Germinal center (tissue), 1 donor: ENCODE results near the gene CFAP43.
"Not testable (repeated sequence)": the region's sequence is repeated elsewhere in the genome, so short reads cannot be mapped to it uniquely, and the experiment has no call there.

Experiments used
- DNase-seq: peaks from one replicate; pipeline ENCODE4 v3.0.0; 2012; ENCODE audit warnings: mixed read lengths, low spot score

Gene CFAP43

DNA sequence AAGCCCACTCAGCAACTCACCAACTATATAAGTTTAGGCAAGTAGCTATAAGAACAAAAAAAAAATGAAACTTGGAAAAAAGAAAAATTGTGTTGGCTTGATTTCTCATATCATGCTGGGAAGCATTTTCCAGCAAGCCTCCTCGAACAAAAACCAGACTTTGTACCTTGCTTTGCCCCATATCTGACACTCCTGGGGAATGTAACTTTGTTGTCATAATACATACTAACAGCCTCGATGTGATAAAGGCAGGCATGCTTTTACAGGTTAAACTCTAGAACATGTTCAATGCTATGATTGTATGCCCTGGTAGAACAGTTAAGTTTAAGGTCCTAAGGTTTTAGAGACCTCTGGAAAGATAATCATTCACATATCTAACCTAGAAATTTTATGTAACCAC is 11.6 kb downstream of the CFAP43 start:
- DNase-seq: no peak

DNA sequence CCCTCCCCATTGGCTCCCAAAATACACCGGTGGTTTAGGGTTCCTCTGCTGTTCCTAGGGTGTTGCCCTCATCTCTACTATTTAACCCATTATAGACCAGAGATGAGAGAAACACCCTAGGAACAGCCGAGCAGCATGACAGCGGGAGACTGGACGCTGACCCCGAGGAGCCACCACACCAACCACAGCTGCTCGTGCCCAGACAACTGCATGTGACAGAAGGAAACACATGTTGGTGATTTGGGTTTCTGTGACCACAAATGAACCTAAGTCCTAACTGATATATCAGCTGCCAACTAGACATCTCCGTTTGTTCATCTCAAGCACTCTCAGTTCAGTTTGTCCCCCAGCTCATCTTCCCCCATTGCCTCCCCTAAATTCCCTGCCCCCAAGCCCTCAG is 13.4 kb downstream of the CFAP43 start:
- no peak for DNase-seq

DNA sequence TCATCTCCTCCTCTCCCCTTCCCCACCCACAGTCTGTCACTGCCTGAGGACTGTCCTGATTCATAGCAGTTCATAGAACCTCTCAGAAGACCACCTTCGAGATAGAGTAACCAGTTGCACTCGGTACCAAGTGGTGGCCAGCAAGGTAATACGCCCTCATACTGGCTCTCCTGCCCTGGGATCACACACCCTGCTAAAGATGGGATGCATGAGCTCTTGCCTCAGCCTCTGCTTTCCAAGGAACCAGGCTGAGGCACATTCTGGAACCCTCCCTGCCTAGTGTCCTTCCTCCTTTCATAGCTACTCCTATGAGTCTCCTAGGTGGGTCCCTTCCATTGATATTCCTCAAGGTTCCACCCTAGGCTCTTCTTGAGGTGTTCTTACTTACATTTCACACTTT is 15.5 kb downstream of the CFAP43 start:
- DNase-seq: no peak

DNA sequence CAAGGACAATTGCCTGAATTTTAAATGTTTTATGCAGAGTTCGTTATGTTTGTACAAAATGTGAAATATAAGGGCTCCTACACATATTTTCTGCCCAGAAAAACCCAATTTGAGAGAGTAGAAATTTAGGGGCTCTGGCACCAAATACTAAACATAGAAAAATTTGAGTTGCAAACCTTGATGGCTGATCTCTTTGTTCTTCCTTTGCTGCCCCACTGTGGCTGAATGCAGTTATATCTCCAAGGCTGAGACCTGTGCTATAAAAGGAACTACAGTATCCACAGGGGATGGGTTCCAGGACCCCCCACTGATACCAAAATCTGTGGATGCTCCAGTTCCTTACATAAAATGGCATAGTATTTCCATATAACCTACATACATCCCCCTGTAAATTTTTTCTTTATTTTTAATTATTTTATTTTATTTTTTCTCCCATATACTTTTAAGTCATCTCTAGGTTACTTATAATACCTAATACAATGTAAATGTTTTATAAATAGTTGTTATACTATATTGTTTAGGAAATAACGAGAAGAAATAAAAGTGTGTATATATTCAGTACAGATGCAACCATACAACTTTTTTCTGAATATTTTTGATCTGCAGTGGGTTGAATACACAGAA is 22.5 kb downstream of the CFAP43 start:
- peak; percentile 9 for DNase-seq

DNA sequence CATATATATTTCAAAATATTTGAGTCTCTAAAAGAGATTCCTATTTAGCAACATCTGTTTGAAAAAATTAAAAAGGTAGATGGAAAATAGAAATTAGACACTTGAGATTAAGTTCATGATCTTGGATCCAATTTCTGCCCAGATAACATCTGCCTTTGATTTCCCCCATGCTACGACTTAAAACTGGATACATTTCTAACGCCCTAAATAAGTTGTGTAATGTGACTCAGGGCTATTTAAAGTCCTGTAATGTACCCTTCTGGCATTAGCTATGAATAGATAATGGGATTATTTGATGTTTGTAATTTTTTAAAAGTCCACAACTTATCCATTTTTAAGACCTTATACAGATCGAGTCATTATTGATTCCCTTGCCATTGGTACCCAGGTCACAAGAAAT is 23.4 kb downstream of the CFAP43 start:
- DNase-seq: no peak

DNA sequence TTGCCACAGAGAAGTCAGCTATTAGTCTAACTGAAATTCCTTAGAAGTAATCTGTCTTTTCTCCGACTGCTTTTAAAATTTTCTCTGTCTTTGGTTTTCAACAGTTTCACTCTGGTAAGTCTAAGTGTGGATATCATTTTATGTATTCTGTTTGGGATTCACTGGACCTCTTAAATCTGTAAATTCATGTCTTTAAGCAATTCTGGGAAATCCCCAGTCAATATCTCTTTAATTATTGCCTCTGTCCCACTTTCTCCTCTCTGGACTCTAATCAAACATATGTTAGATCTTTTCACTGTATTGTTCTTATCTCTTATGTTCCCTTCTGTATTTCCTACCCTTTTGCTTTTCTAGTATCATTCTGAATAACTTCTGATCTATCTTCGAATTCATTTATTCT is 29.9 kb downstream of the CFAP43 start:
- DNase-seq: no peak

DNA sequence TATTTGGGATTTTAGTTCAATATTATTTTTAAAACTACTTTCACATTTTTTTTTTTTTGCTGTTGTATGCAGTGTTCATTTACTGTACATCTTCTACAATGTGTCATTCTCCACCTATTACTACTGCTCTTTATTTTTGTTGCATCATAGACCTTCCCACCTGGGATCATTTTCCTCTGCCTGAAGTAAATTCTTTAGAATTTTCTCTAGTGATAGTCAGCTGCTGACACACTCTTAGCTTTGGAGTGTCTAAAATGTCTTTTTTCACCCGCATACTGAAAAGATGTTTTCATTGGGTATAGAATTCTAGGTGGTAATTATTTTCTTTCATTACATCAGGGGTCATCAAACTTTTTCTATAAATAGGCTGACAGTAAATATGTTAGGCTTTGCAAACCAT is 30.5 kb downstream of the CFAP43 start:
- DNase-seq: no peak

DNA sequence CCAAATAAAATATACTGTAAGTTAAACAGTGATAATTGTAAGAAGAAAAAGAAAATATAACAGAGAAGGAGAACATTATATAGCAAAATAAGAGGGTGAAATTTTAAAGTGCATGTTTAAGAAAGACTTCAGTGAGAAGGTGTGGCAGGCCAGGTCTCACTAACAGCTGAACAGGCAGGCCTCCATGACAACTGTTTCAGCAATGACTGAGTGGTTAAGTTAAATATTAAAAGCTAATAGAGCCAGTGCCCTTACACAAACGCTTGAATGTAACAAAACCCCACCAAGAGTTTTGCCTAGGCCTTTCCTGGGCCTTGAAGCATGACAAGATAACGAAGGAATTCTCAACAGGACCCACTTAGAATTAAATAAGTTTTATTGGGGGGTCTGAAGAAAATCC is 32.6 kb downstream of the CFAP43 start:
- DNase-seq: no peak

DNA sequence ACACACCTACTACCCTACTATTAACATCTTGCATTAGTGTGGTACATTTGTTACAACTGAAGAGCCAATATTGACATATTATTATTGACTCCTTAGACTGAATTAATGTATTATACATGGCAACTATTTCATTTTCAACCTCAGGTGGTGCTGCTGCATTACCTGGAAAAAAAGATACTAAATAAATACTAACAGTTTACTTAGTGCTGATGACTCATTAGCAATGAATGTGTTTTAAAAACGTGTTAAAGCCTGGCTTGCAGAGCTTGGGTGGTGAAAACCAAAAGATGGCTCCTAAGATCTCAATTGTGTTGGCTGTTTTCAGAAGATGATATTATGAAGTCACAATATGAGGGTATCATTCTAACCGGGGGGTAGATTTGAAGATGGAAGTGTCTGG is 34.8 kb downstream of the CFAP43 start:
- DNase-seq: no peak

DNA sequence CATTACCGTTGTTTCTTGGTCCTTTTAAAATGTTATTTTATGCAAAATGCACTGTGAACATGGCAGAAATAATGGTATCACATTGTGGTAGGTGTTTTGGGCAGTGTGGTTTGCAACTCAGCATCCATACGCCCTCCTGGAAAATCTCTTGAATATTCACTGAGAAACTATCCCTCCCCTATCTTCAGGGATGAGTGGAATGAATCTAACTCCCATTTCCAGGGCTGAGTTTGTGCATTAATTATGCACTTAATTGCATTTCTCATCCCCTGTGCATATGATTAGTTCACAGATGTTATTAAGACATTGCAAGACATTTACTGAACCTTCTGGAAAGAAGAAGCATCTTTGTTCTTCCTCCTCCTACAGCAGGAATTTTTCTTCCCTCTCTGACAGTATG is 36.5 kb downstream of the CFAP43 start:
- no peak for DNase-seq

DNA sequence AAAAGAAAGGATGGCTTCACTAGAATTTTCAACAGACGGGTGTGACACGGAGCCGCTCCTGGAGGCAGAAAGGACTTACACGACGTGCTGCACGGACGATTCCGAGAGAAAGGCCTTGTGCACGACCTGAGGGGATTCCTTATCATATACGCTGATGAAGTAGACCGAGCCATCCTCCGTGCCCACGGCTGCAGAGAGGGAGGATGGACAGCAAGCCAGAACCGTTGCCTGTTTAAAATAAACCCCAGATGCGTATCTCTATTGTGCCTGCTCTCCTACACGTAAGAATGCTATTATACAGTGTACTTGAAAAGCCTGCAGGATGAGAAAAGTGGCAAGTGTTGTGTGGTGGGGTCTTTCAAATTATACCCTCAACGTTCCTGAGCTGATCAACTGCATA is 38.4 kb downstream of the CFAP43 start:
- no peak for DNase-seq

DNA sequence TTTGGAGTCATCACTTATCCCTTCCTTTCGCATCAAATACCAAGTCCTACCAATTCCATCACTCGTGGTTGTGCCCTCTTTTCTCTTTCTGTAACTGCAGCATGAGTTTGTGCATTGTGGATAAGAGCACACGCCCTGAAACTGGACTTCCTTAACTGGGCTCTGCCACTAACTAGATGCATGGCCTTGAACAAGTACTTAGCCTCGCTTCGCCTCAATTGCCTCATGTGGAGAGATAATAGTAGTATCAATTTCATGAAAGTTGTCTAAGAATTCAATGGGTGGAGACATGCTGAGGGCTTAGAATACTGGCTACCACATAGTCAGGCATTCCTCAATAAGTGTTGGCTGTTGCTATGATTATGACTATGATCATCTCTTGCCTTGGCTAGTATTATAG is 41.5 kb downstream of the CFAP43 start:
- DNase-seq: no peak

DNA sequence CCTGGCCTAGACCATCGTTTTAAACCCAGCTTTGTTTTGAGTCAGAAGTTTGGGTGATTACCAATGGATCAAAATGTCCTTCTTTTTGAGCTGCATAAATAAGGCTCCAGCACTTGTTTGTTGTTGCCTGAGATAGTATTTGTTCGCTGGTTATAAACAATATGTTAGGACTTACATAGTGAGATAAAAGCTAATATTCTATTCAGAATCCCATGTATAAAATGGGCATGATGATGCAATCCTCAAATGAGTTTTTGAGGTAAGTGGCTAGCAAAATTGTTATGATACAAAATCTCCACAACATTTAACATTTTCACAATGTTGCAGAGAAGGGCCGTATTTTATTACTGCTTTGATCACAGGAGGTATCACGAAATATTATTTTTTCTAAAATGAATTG is 48.5 kb downstream of the CFAP43 start:
- DNase-seq: no peak

DNA sequence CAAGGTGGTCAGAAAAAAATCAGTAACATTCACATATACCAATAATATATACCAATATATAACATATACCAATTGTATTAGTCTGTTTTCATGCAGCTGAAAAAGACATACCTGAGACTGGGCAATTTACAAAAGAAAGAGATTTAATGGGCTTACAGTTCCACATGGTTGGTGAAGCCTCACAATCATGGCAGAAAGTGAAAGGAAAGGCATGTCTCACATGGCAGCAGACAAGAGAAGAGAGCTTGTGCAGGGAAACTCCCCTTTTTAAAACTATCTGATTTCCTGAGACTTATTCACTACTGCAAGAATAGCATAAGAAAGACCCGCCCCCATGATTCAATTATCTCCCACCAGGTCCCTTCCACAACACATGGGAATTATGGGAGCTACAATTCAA is 58.0 kb downstream of the CFAP43 start:
- not testable (repeated sequence) for DNase-seq

DNA sequence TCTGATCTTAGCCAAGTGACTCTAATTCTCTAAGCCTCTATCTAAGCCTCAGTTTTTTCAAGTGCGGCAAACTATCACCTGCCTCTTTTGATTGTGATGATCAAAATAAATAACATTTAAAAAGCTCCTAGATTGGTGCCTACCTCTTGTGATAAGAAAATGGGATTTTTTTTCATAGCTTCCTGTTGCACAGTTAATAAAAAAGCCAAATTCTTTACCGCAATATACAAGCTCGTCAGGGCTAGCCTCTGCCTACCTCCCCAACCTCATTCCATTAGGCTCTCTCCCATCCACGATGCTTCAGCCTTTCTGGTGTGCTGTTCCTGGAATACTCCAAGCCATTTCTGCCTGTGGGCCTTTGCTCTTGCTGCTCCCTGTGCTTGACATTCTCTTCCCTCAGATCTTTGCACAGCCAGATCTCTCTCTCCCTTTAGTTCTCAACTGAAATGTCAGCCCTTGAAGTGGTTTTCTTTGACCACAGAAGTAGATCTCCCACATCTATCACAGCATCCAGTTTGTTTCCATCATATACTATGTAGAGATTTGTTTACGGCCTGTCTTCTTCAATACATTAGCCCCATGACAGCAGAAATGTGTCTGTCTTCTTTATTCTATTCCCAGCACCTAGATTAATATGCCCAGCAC is 61.4 kb downstream of the CFAP43 start:
- DNase-seq: no peak

DNA sequence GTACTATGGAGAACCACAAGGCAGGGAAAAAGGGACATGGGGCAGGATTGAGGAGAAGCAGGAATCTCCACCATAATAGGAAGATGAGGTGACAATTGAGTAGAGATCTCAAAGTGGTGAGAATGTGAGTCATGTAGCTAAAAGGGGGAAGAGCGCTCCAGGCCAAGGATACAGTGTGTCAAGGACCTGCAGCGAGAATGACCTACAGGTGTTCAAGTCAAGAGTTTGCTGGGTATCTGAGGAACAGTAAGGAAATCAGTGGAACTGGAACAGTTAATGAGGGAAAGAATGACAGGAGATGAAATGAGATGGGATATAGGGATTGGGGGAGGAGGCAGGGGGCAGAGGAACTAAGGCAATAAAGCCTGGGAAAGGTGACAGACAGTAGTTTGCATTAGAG is 76.6 kb downstream of the CFAP43 start:
- no peak for DNase-seq

DNA sequence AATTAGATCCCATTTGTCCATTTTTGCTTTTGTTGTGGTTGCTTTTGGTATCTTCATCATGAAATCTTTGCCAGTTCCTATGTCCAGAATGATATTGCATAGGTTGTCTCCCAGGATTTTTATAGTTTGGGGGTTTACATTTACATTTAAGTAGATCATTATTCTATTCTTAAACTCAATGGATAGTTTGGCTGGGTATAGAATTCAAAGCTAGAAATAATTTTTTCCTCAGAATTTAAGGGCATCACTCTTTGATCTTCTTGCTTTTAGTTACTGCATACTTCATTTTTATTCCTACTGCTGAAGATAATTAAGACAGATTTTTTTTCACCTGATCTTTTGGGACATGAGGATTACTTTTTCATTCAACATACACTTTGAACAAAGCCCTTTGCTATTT is 80.4 kb downstream of the CFAP43 start:
- DNase-seq: no peak

DNA sequence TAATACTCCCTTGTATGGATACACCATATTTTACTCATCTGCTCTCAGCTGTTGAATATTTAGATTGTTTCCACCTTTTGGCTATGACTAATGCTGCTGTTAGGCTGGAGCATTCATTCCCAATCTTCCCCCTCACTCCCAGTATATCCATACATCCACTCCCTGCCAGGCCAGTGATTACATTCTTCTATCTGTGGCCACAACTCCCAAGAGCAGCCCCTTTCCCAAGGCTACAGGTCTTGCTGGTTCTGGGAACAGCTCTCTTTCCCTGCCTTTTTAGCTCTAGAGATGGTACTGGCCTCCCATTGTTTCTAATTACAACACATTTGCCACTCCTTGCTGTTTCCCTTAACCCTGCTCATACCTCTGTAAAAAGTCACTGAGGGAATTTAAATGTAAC is 82.0 kb downstream of the CFAP43 start:
- no peak for DNase-seq

DNA sequence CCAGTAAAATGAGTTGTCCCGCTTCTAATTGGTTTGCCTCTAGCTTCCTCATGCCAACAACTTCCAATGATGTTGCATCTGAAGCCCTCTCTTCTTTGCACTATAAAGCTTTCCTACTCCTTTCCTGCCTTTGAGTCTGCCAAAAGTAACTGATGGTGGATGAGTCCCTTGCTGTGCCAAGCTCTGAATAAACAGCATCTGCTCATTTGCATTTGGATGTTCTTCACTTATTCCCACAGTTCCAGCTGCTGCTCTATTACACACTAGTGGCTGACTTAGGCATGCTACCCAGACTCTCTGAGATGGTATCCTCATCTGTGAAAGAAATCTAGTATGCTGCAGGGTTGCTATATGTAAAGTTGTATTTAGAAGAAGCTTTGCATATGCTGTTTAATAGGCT is 85.3 kb downstream of the CFAP43 start:
- no peak for DNase-seq

DNA sequence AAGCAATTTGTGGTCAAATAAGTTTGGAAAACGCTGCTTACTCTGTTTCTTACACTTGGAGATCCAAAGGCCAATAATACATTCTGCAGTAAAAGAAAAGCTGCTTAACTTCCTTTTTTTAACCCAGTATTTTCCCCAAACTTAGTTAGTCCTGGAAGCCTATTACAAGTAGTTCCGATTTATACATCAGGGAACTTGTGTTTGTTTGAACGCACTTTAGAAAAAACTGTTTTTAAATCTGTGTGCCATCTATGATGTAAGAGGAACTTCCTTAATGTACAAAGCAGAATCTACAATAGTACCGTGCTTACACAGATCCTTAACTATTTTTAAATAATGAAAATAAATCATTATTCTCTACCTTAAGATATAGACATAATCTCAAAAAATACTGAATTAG is 87.2 kb downstream of the CFAP43 start:
- no peak for DNase-seq

DNA sequence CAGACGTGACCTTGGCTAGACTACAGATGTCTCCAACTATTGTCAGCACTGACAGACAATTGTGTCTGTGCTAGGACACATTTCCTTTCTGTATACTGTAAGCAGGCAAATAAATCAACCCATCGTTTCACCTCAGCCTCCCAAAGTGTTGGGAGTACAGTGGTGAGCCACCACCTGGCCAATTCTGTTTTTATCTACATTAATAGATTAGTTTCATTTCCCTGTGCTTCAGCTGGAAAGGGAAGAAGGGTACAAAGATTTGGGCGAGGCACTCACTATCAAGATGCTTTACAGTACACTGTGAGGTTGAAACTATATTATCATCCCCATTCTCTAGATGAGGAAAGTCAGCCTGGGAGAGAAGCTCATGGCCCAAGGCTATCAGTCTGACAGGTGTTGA is 88.3 kb downstream of the CFAP43 start:
- DNase-seq: no peak

DNA sequence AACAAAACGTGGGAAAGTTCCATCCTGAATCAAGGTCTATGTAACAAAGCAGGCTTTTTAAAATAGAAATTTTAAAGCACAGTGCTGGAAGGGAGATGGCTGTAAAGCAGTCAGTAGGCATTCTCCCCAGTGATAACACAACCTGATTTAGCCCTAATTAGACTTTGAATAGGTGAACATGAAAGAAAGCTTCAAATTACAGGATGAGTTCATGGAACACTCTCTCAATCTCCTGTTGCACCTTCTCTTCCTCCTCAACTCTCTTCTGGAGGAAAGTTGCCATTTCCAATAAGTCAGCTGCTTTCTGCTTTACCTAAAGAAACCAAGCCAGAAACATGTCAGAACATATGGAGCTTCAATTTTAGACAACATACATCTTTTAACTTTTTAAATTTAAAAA is 90.1 kb downstream of the CFAP43 start:
- no peak for DNase-seq

DNA sequence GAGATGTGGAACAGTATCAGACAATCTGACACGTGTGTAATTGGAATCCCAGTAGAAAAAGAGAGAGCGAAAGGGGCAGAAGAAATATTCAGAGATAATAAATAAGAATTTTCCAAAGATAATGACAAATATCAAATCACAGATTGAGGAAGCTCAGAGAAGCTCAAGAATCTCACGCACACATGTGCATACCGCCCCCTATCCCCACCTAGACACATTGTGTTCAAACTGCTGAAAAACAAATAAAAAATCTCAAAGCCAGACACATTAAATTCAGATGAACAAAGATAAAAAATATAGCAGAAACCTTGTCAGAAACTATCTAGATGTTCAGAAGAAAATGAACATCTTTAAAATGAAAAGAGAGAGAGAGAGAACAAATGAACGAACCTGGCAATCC is 92.9 kb downstream of the CFAP43 start:
- DNase-seq: no peak

DNA sequence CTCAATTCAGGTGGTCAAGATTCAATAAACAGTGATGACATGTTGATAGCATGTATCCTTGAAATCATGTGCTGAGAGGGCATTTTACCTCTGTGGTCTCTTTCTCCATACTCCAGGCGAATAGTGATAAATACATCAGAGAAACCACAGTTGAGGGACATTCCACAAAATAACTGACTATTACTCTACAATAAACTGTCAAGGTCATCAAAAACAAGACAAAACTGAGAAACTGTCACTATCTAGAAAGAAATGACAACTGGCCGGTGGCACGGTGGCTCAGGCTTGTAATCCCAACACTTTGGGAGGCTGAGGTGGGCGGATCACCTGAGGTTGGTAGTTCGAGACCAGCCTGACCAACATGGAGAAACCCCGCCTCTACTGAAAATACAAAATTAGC is 94.0 kb downstream of the CFAP43 start:
- no peak for DNase-seq
